Measurements from ENCODE around the gene IQSEC1. TPM values are rescaled to one million over a fixed set of nuclear protein-coding genes. Genes with fewer than 3 reads are reported as not detected.

IQSEC1 gene
- polyA plus RNA-seq, 3 donors = 29.8 to 35.8 (median 35.5) TPM

GRCh38 chr3:13025778-13026518 is 47.3 kb downstream of the IQSEC1 start:
- DNase-seq (ENCODE audit: extremely low read depth in 1 of 11, low read depth in 9 of 11, low spot score in 4 of 11) = no peak

- no peak for DNase-seq (ENCODE audit: extremely low read depth in 1 of 11, low read depth in 9 of 11, low spot score in 4 of 11)
Observed at GRCh38 chr3:13025090-13025489, 48.1 kb downstream of the IQSEC1 start.

- no peak for DNase-seq (ENCODE audit: extremely low read depth in 1 of 11, low read depth in 9 of 11, low spot score in 4 of 11)
Observed at GRCh38 chr3:13024765-13025065, 48.5 kb downstream of the IQSEC1 start.

DNA sequence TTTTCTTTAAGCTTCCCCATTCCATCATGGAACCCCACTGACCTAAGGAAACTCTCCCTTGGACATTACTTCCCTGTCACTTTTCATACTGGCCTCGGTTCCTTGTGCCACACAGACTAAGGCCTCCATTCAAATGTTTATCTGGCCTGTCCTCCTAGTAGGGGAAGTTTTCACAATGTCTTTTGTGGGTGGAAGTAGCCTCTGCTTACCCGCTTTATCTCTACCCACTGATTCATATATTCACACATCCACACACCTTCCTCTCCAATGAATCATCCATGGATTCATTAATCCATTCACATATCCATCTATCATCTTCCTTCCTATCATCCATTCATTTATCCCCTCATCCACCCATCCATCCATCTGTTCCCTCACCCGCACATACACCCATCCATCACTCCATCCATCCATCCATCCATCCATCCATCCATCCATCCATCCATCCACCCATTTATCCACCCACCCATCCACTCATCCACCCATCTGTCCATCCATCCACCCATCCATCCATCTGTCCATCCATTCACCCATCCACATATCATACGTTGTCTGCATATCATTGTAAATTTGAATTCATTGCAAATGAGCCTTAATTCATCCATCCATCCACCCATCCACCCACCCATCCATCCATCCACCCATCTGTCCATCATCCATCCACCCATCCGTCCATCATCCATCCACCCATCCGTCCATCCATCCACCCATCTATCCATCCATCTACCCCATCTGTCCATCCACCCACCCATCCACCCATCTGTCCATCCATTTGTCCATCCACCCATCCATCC is 49.1 kb downstream of the IQSEC1 start:
- no peak for DNase-seq (ENCODE audit: extremely low read depth in 1 of 11, low read depth in 9 of 11, low spot score in 4 of 11)

- no peak for DNase-seq (ENCODE audit: extremely low read depth in 1 of 11, low read depth in 9 of 11, low spot score in 4 of 11)
Observed at GRCh38 chr3:13023235-13023970, 49.8 kb downstream of the IQSEC1 start.

DNA sequence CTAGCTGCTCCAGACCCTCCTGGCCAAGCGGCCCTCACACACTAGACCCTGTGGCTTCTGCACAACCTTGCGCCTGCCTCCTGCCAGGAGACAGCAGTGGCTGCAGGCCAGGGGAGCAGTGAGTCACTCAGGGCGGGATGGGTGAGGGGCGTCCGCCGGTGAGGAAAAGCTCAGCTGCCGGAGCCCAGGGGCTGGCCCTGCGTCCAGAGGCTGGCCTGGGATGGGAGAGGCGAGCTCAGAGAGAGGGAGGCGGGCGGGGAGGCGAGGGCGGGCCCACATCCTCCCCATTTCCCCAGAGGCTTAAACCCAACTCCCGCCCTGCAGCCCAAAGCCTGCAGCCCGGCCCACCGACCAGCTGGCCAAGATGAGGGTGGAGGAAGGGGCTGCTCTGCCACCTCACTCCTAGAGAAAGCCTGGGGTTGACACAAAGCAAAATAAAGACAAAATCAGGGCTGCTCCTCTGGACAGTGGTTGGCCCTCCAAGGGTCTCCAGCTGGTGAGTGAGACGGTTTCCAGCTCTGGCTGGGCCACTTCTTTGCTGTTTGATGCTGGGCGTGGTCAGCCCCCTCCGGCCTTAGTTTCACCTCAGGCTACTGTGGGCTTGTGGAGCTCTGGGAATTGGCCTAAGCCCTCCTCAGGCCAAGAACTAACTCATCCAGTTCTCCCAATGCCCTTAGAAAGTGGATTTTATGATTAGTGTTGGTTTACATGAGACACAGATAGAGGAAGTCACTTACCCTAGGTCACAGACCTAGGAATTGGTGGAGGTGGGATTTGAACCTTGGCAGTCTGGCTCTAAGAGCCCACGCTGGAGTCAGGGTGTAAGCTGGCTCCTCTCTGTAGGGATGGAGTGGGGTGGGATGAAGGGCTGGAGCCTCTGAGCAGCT is 50.6 kb downstream of the IQSEC1 start:
- DNase-seq (ENCODE audit: extremely low read depth in 1 of 11, low read depth in 9 of 11, low spot score in 4 of 11) = no peak

DNA sequence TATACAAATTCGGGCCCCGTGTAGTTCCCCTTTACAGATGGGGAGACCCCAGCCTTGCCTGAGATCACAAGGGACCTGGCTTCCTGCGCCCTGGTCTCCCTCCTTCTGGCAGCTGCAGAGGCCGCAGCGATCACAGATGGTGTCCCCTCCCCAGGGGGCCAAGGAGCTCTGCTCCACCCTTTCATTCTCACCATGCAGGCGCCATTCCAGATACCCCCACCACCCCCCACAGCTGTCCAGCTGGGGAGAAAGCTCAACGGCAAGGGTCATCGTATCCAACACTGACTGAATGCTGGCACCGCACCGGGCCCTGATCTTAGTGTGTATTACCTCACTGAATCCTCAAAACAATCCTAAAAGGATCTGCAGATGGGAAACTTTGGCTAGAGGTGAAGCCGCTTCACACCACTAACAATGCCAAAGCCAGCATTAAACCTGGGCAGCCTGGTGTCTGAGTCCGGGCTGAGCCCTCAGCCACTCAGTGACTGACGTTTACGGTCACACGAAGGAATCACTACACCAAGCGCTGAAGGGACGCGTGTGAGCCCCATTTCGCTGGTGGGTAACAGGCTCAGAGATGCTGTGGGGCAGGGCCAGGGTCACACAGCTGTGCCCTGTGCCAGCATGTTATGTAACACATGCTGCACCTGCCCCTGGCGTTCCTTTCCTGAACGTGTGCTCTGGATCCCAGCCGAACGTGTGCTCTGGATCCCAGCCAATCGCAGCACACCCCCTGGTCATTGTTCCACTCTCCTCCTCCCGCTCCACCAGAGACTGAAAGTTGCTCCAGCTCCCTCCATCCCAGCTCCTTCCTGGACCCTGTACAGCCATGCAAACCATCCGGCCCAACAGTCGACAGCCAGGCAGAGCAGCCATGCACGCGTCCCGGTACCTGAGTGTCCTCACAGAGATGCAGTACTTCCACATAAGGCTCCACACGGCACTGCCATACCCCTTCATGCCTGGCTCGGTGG is 51.8 kb downstream of the IQSEC1 start:
- no peak for DNase-seq (ENCODE audit: extremely low read depth in 1 of 11, low read depth in 9 of 11, low spot score in 4 of 11)

DNA sequence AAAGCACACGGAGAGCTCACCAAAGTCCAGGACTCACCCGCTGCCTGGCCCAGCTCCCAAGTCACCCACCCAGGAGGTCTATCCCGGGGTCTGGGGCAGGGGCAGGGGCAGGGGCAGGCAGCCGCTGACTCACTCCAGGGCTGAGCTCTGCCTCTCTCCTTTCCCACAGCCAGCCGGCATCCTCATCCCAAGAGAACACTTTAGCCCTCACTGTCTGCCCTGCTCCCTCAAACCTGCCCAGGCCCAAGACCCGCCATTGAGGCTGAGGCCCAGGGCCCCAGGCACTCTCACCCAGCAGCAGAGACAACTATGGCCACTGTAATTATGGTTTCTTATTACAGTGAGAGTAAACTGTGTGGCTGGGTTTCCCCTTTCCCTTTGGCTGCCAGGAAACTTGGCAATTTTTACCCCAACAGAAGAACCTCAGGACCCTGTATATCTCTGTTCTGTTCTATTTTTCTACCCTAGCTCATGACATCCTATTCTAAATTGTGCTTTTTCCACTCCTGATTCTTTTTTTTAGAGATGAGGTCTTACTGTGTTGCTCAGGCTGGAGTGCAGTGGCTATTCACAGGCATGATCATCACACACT is 53.0 kb downstream of the IQSEC1 start:
- no peak for DNase-seq (ENCODE audit: extremely low read depth in 1 of 11, low read depth in 9 of 11, low spot score in 4 of 11)

GRCh38 chr3:13019243-13020095 is 53.8 kb downstream of the IQSEC1 start:
- no peak for DNase-seq (ENCODE audit: extremely low read depth in 1 of 11, low read depth in 9 of 11, low spot score in 4 of 11)

DNA sequence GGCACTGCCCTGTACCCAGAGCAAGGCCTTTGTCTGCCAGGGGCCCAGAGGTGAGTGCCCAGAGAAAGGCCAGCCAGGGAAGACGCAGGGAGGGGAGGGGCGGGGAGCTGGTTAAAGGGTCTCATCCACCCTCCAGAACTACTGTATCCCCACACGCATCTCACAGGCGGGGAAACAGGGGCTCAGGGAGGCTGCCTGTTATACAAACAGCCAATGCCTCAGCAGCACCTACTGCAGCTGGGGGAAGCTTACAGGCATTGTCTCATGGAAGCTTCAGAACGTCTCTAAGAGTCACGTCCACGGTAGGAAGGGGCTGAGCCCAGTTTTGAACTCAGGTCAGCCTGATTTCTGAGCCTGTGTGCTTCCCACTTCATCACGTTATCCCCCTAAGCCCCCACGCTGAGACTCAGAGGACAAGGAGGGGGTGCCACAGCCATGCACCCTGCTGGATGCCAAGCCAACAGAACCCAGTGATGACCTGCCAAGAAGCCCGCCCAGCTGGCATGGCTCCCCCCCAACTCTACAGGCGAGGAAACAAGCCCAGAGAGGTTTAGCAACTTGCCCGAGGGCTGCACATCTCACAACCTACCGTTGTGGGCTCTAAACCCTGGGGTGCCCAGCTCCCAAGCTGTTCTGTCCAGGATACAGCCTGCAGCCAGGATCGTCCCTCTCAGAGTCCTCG is 54.5 kb downstream of the IQSEC1 start:
- DNase-seq (ENCODE audit: extremely low read depth in 1 of 11, low read depth in 9 of 11, low spot score in 4 of 11) = no peak

DNA sequence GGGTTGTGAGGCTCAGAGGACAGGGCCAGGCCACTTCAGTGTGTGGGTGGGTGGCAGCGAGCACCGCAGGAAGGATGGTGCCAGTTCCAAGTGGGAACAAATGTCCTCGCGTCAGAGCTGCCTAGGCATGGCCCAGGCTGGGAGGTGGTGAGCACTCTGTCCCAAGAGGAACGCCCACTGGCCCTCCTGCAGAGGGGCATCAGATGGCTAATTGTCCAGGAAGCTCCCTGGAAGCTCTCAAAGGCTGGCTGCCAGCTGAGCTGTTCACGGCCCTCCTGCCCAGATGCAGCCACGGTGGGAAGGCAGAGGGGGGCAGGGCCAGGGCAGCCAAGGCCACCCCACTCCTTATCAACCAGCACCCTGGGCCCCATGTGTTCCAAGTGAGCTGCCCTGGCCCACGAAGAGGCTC is 55.2 kb downstream of the IQSEC1 start:
- DNase-seq (ENCODE audit: extremely low read depth in 1 of 11, low read depth in 9 of 11, low spot score in 4 of 11) = no peak

DNA sequence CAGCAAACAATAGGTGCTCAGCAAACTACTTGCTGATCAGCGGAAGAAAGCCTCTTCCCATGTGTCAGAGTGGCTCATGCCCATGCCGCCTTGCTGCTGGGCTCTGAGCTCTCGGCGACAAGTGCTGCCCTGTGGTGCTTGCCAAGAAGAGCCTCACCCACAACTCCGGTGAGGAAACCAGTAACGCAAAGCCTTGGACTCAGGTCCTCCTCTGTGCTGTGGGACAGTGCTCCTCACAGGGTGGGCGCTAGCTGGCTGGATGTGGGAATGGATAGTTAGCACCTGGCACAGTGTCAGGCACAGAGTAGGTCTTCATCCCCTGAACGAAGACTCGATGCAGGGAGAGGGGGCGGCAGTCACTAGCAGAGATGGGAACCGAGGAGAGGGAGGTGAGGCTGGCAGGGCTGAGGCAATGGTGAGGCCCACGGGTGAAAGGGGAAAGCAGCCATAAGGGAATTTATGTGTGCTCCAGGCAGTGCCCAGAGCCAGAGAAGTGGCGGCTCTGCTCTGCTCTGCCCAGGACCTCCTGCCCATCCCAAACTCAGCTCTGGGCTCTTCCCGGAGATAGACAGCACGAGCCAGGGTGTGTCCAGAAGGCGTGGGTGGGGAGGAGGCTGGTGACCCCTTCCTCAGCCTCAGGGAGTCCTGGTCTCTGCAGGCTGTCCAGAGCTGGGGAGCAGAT is 55.7 kb downstream of the IQSEC1 start:
- DNase-seq (ENCODE audit: extremely low read depth in 1 of 11, low read depth in 9 of 11, low spot score in 4 of 11) = no peak

GRCh38 chr3:13016721-13017255 is 56.4 kb downstream of the IQSEC1 start:
- no peak for DNase-seq (ENCODE audit: extremely low read depth in 1 of 11, low read depth in 9 of 11, low spot score in 4 of 11)

- no peak for DNase-seq (ENCODE audit: extremely low read depth in 1 of 11, low read depth in 9 of 11, low spot score in 4 of 11)
Observed at GRCh38 chr3:13016083-13016720, 57.0 kb downstream of the IQSEC1 start.

All from renal cortex interstitium (tissue), 11 donors.